ENCODE results near the gene PCDHA11. TPM values are rescaled to one million over a fixed set of nuclear protein-coding genes. Genes with fewer than 3 reads are reported as not detected.
"Not testable (repeated sequence)": the region's sequence is repeated elsewhere in the genome, so short reads cannot be mapped to it uniquely, and the experiment has no call there.

PCDHA11 gene
- total and polyA plus RNA-seq, 4 donors, result 0.08 to 1.6 (median 0.52) TPM

GRCh38 chr5:140835622-140836510, 32.9 kb upstream of the PCDHA11 start:
- H3K9ac ChIP-seq (ENCODE audit: insufficient read depth in 1 of 2, low read length in 2 of 2), result no peak overlapping the region
- no peaks in the 10 kb centered on the region for H3K27me3 ChIP-seq (ENCODE audit: control insufficient read depth in 3 of 3, insufficient read depth in 3 of 3, low read length in 2 of 3)
- WGBS, 2 donors, result 41 to 49% methylated on average over 103 of the region's 103 CpGs
- no peak for DNase-seq
- no peak overlapping the region for H3K4me3 ChIP-seq
- no peak overlapping the region for H3K27ac ChIP-seq (ENCODE audit: low read depth in 1 of 2, low read length in 1 of 2)
- no peak for TF ChIP-seq CTCF (IDR thresholded peaks at IDR 0.05; ENCODE audit: control extremely low read depth, extremely low read depth)
- H3K4me1 ChIP-seq (ENCODE audit: control insufficient read depth in 5 of 5, insufficient read depth in 5 of 5, low read length in 5 of 5), result no peaks in the 10 kb centered on the region
- H3K9me3 ChIP-seq (ENCODE audit: control insufficient read depth in 4 of 4, insufficient read depth in 3 of 4, low read length in 3 of 4), result peaks cover 0 to 21% (median 2%) of the 10 kb centered on the region in 4 donors
- ATAC-seq (ENCODE audit: insufficient read depth, low FRiP score), result no peak
- H3K36me3 ChIP-seq (ENCODE audit: control insufficient read depth in 4 of 4, insufficient read depth in 4 of 4, low read length in 4 of 4), result no peaks in the 10 kb centered on the region

GRCh38 chr5:140840978-140841962, 27.5 kb upstream of the PCDHA11 start, which contains the start of gene PCDHA8:
Gene PCDHA8 (plus strand): TSS chr5:140841187. CDS start chr5:140841322, 135 bp downstream.
- DNase-seq (peak in 1 of 3 donors; percentile 1), ATAC-seq (ENCODE audit: insufficient read depth, low FRiP score) (no peak)
- Histone ChIP-seq H3K9ac (ENCODE audit: insufficient read depth in 1 of 2, low read length in 2 of 2) (no peak within 1 kb of the TSS), H3K4me3 (no peak within 1 kb of the TSS), H3K9me3 (ENCODE audit: control insufficient read depth in 4 of 4, insufficient read depth in 3 of 4, low read length in 3 of 4) (peaks cover 0 to 13% (median 1%) of the 10 kb centered on the region in 4 donors), H3K27me3 (ENCODE audit: control insufficient read depth in 3 of 3, insufficient read depth in 3 of 3, low read length in 2 of 3) (no peaks in the 10 kb centered on the region), H3K36me3 (ENCODE audit: control insufficient read depth in 4 of 4, insufficient read depth in 4 of 4, low read length in 4 of 4) (no peaks in the 10 kb centered on the region), H3K27ac (ENCODE audit: low read depth in 1 of 2, low read length in 1 of 2) (no peak within 1 kb of the TSS), H3K4me1 (ENCODE audit: control insufficient read depth in 5 of 5, insufficient read depth in 5 of 5, low read length in 5 of 5) (no peaks in the 10 kb centered on the region)
- no peak for TF ChIP-seq CTCF (IDR thresholded peaks at IDR 0.05; ENCODE audit: control extremely low read depth, extremely low read depth)
- 17 to 25% methylated on average over 40 to 47 of the region's 47 CpGs for WGBS, 2 donors

GRCh38 chr5:140842798-140843733, 25.7 kb upstream of the PCDHA11 start:
- Histone ChIP-seq H3K36me3 (ENCODE audit: control insufficient read depth in 4 of 4, insufficient read depth in 4 of 4, low read length in 4 of 4) (no peaks in the 10 kb centered on the region), H3K4me3 (no peak overlapping the region), H3K9ac (ENCODE audit: insufficient read depth in 1 of 2, low read length in 2 of 2) (no peak overlapping the region), H3K27ac (ENCODE audit: low read depth in 1 of 2, low read length in 1 of 2) (no peak overlapping the region), H3K27me3 (ENCODE audit: control insufficient read depth in 3 of 3, insufficient read depth in 3 of 3, low read length in 2 of 3) (no peaks in the 10 kb centered on the region), H3K9me3 (ENCODE audit: control insufficient read depth in 4 of 4, insufficient read depth in 3 of 4, low read length in 3 of 4) (peaks cover 0 to 7% (median 1%) of the 10 kb centered on the region in 4 donors), H3K4me1 (ENCODE audit: control insufficient read depth in 5 of 5, insufficient read depth in 5 of 5, low read length in 5 of 5) (no peaks in the 10 kb centered on the region)
- TF ChIP-seq CTCF (IDR thresholded peaks at IDR 0.05; ENCODE audit: control extremely low read depth, extremely low read depth), result no peak
- no peak for DNase-seq
- ATAC-seq (ENCODE audit: insufficient read depth, low FRiP score), result no peak
- 54% methylated on average over 48 of the region's 87 CpGs; no CpG with 5 or more reads in 1 of the 2 donors for WGBS, 2 donors

- WGBS, 2 donors, result 6 to 23% methylated on average over 9 to 36 of the region's 48 CpGs
Observed at GRCh38 chr5:140848139-140849102, 20.3 kb upstream of the PCDHA11 start, which contains the start of gene PCDHA9. Gene PCDHA9 (plus strand): TSS chr5:140848382. CDS start chr5:140848496, 114 bp downstream.

More at GRCh38 chr5:140848139-140849102, 20.3 kb upstream of the PCDHA11 start, which contains the start of gene PCDHA9:
- not testable (repeated sequence) for ATAC-seq (ENCODE audit: insufficient read depth, low FRiP score); H3K27me3 ChIP-seq (ENCODE audit: control insufficient read depth in 3 of 3, insufficient read depth in 3 of 3, low read length in 2 of 3); H3K36me3 ChIP-seq (ENCODE audit: control insufficient read depth in 4 of 4, insufficient read depth in 4 of 4, low read length in 4 of 4); H3K27ac ChIP-seq (ENCODE audit: low read depth in 1 of 2, low read length in 1 of 2); H3K4me3 ChIP-seq; H3K9ac ChIP-seq (ENCODE audit: insufficient read depth in 1 of 2, low read length in 2 of 2); H3K4me1 ChIP-seq (ENCODE audit: control insufficient read depth in 5 of 5, insufficient read depth in 5 of 5, low read length in 5 of 5); H3K9me3 ChIP-seq (ENCODE audit: control insufficient read depth in 4 of 4, insufficient read depth in 3 of 4, low read length in 3 of 4)
- DNase-seq, result peak in 2 of 3 donors; percentile 7 to 14

Data from lung (tissue), 12 donors.